Activated CD8-positive, alpha-beta T cell treated with anti-CD3 and anti-CD28 coated beads, Interleukin-2, amount 10 ng/mL, durations not matched to agents 7 days and 5 days (primary cell): Measurements from ENCODE around the gene RTN4R. TPM values are rescaled to one million over a fixed set of nuclear protein-coding genes. Genes with fewer than 3 reads are reported as not detected.
"Not testable (repeated sequence)": the region's sequence is repeated elsewhere in the genome, so short reads cannot be mapped to it uniquely, and the experiment has no call there.

ENCODE experiments used
- ATAC-seq: fragments of 150-1000 bp; cut with Tn5 transposase; one replicate; pipeline ENCODE4 v1.10.0; 2021; ENCODE audit warnings: moderate library complexity
- CTCF ChIA-PET: fragments of 350-600 bp; sonication (Branson Sonifier 250); formaldehyde crosslinking; loops from one replicate; lab custom pipeline; 2021; ENCODE audit warnings: antibody characterized with exemption; lab: Charles Lee
- POLR2A ChIA-PET: fragments of 350-600 bp; sonication (Branson Sonifier 250); formaldehyde crosslinking; loops from one replicate; lab custom pipeline; 2021; ENCODE audit warnings: antibody characterized with exemption; lab: Charles Lee
- DNase-seq: peaks from one replicate; pipeline ENCODE4 v3.0.0-alpha.2; 2020
- H3K27ac Mint-ChIP-seq: one replicate; pipeline ENCODE4 v1.8.0; 2021; ENCODE audit warnings: mild to moderate bottlenecking, mixed read lengths
- H3K27me3 Mint-ChIP-seq: one replicate; pipeline ENCODE4 v1.8.0; 2021; ENCODE audit warnings: low read depth, mixed read lengths
- H3K36me3 Mint-ChIP-seq: one replicate; pipeline ENCODE4 v1.8.0; 2021; ENCODE audit warnings: low read depth, mixed read lengths
- H3K4me1 Mint-ChIP-seq: one replicate; pipeline ENCODE4 v1.8.0; 2021; ENCODE audit warnings: low read depth, mixed read lengths
- H3K4me3 Mint-ChIP-seq: one replicate; pipeline ENCODE4 v1.8.0; 2021; ENCODE audit warnings: mild to moderate bottlenecking, mixed read lengths
- H3K9me3 Mint-ChIP-seq: one replicate; pipeline ENCODE4 v1.8.0; 2022; ENCODE audit warnings: mixed read lengths; ENCODE audit not compliant: insufficient read depth
- total RNA-seq, 2 experiments: library from RNA; stranded (reverse); gene quantifications; one replicate each; pipeline ENCODE4 v1.2.3, GENCODE V29; 2021

Gene RTN4R
- total RNA-seq, 2 experiments from 2014 or later: 3.7 to 3.8 TPM

- Mint-ChIP-seq H3K9me3 (no peaks in the 10 kb centered on the region), H3K4me3 (no peak overlapping the region), H3K36me3 (no peaks in the 10 kb centered on the region), H3K4me1 (peaks cover 5% of the 10 kb centered on the region), H3K27me3 (peaks cover 2% of the 10 kb centered on the region), H3K27ac (no peak overlapping the region)
- POLR2A ChIA-PET: no interaction called here
- no peak for ATAC-seq
- no peak for DNase-seq
- CTCF ChIA-PET: interaction anchor here (1.1 kb wide), 1 partner anchor 116 kb away, joined by 3 read pairs; no protein-coding TSS in a partner anchor
Measured at GRCh38 chr22:20272700-20273099, 4.6 kb upstream of the RTN4R start.

GRCh38 chr22:20272174-20272573 is 4.1 kb upstream of the RTN4R start:
- CTCF ChIA-PET: interaction anchor here (1.6 kb wide), 1 partner anchor 33 kb away, joined by 4 read pairs; no protein-coding TSS in a partner anchor
- no peak for DNase-seq
- peaks cover 5% of the 10 kb centered on the region for H3K4me1 Mint-ChIP-seq
- POLR2A ChIA-PET: no interaction called here
- H3K27ac Mint-ChIP-seq: no peak overlapping the region
- H3K4me3 Mint-ChIP-seq: no peak overlapping the region
- H3K36me3 Mint-ChIP-seq: no peaks in the 10 kb centered on the region
- H3K27me3 Mint-ChIP-seq: peaks cover 2% of the 10 kb centered on the region
- no peak for ATAC-seq
- no peaks in the 10 kb centered on the region for H3K9me3 Mint-ChIP-seq

GRCh38 chr22:20271114-20271994 is 3.2 kb upstream of the RTN4R start:
- Mint-ChIP-seq H3K4me3 (no peak overlapping the region), H3K27me3 (peaks cover 8% of the 10 kb centered on the region), H3K9me3 (no peaks in the 10 kb centered on the region), H3K36me3 (no peaks in the 10 kb centered on the region), H3K4me1 (peaks cover 5% of the 10 kb centered on the region), H3K27ac (no peak overlapping the region)
- CTCF ChIA-PET: interaction anchor here (1.6 kb wide), 1 partner anchor 33 kb away, joined by 4 read pairs; no protein-coding TSS in a partner anchor
- DNase-seq: no peak
- POLR2A ChIA-PET: no interaction called here
- ATAC-seq: no peak

- H3K36me3 Mint-ChIP-seq, H3K9me3 Mint-ChIP-seq, DNase-seq, H3K27me3 Mint-ChIP-seq, H3K4me1 Mint-ChIP-seq, ATAC-seq, POLR2A ChIA-PET, H3K4me3 Mint-ChIP-seq, H3K27ac Mint-ChIP-seq: not testable (repeated sequence)
- CTCF ChIA-PET: interaction anchor here (1.3 to 1.6 kb wide), 2 partner anchors 32 to 113 kb away, joined by 4 read pairs; no protein-coding TSS in a partner anchor
Measured at GRCh38 chr22:20270190-20271113, 2.3 kb upstream of the RTN4R start.

- H3K4me1 Mint-ChIP-seq, DNase-seq, H3K27me3 Mint-ChIP-seq, H3K9me3 Mint-ChIP-seq, ATAC-seq, POLR2A ChIA-PET, H3K36me3 Mint-ChIP-seq, H3K27ac Mint-ChIP-seq, H3K4me3 Mint-ChIP-seq: not testable (repeated sequence)
- CTCF ChIA-PET: interaction anchor here (1.3 kb wide), 1 partner anchor 112 kb away, joined by 4 read pairs; no protein-coding TSS in a partner anchor
Measured at GRCh38 chr22:20269673-20270072, 1.6 kb upstream of the RTN4R start.

GRCh38 chr22:20269201-20269600 is 1.1 kb upstream of the RTN4R start:
- DNase-seq, H3K27me3 Mint-ChIP-seq, CTCF ChIA-PET, H3K9me3 Mint-ChIP-seq, H3K36me3 Mint-ChIP-seq, H3K27ac Mint-ChIP-seq, H3K4me1 Mint-ChIP-seq, ATAC-seq, POLR2A ChIA-PET: not testable (repeated sequence)
- peak overlapping the region; percentile 67 for H3K4me3 Mint-ChIP-seq

GRCh38 chr22:20267441-20268278 is 458 bp downstream of the RTN4R start:
- ChIA-PET CTCF (no interaction called here), POLR2A (no interaction called here)
- DNase-seq: no peak
- H3K4me3 Mint-ChIP-seq: peak overlapping the region; percentile 43
- peaks cover 10% of the 10 kb centered on the region for H3K27me3 Mint-ChIP-seq
- no peak overlapping the region for H3K27ac Mint-ChIP-seq
- no peak for ATAC-seq
- peaks cover 5% of the 10 kb centered on the region for H3K4me1 Mint-ChIP-seq
- H3K9me3 Mint-ChIP-seq: no peaks in the 10 kb centered on the region
- H3K36me3 Mint-ChIP-seq: no peaks in the 10 kb centered on the region

GRCh38 chr22:20266667-20267440 is 1.3 kb downstream of the RTN4R start:
- CTCF ChIA-PET, H3K36me3 Mint-ChIP-seq: not testable (repeated sequence)

GRCh38 chr22:20265772-20266666 is 2.1 kb downstream of the RTN4R start:
- H3K4me1 Mint-ChIP-seq, ATAC-seq, CTCF ChIA-PET, DNase-seq, POLR2A ChIA-PET, H3K36me3 Mint-ChIP-seq, H3K27me3 Mint-ChIP-seq, H3K9me3 Mint-ChIP-seq: not testable (repeated sequence)
- Mint-ChIP-seq H3K27ac (peak overlapping the region; percentile 28), H3K4me3 (peak overlapping the region; percentile 15)

More at GRCh38 chr22:20266667-20267440, 1.3 kb downstream of the RTN4R start:
- DNase-seq, H3K9me3 Mint-ChIP-seq, POLR2A ChIA-PET, H3K4me1 Mint-ChIP-seq, H3K27me3 Mint-ChIP-seq, ATAC-seq: not testable (repeated sequence)
- peak overlapping the region; percentile 28 for H3K27ac Mint-ChIP-seq
- peak overlapping the region; percentile 15 for H3K4me3 Mint-ChIP-seq
